NCI-H2107 (cell line): ENCODE data around the gene GAGE1.
"Not testable (repeated sequence)": the region's sequence is repeated elsewhere in the genome, so short reads cannot be mapped to it uniquely, and the experiment has no call there.

Source experiments
- DNase-seq: peaks from one replicate; lab custom pipeline; 2025; lab: John Stamatoyannopoulos, UW

Gene GAGE1

GRCh38 chrX:49598720-49599119, at the start of gene GAGE1:
Gene GAGE1, plus strand, starts transcription at chrX:49599020. Its CDS starts 1,155 bp downstream, at chrX:49600175.
- DNase-seq, result not testable (repeated sequence)

GRCh38 chrX:49550989-49551388, 47.8 kb upstream of the GAGE1 start, which contains the start of gene GAGE12E:
Gene GAGE12E, plus strand, starts transcription at chrX:49551289. Its CDS starts 1,155 bp downstream, at chrX:49552444.
- not testable (repeated sequence) for DNase-seq

- DNase-seq, result not testable (repeated sequence)
Measured at GRCh38 chrX:49560542-49560941, 38.3 kb upstream of the GAGE1 start, which contains the start of gene GAGE12F. Gene GAGE12F, plus strand, starts transcription at chrX:49560842. Its CDS starts 1,155 bp downstream, at chrX:49561997.

- not testable (repeated sequence) for DNase-seq
Measured at GRCh38 chrX:49568728-49569127, 30.1 kb upstream of the GAGE1 start.

GRCh38 chrX:49569152-49569551, 29.7 kb upstream of the GAGE1 start:
- DNase-seq, result not testable (repeated sequence)

GRCh38 chrX:49570100-49570499, 28.7 kb upstream of the GAGE1 start, which contains the start of gene GAGE12G:
Gene GAGE12G, plus strand, starts transcription at chrX:49570400. Its CDS starts 1,155 bp downstream, at chrX:49571555.
- DNase-seq, result not testable (repeated sequence)

- DNase-seq, result not testable (repeated sequence)
Measured at GRCh38 chrX:49579649-49580048, 19.2 kb upstream of the GAGE1 start, which contains the start of gene GAGE12H. Gene GAGE12H, plus strand, starts transcription at chrX:49579949. Its CDS starts 1,155 bp downstream, at chrX:49581104.

- DNase-seq, result not testable (repeated sequence)
Measured at GRCh38 chrX:49589196-49589595, 9.6 kb upstream of the GAGE1 start, which contains the start of gene GAGE2A. Gene GAGE2A, plus strand, starts transcription at chrX:49589496. Its CDS starts 1,155 bp downstream, at chrX:49590651.

- not testable (repeated sequence) for DNase-seq
Measured at GRCh38 chrX:49589769-49590478, 8.9 kb upstream of the GAGE1 start.

- DNase-seq, result not testable (repeated sequence)
Measured at GRCh38 chrX:49590488-49590887, 8.3 kb upstream of the GAGE1 start.

GRCh38 chrX:49610718-49611310, 12.0 kb downstream of the GAGE1 start:
- no peak for DNase-seq

- no peak for DNase-seq
Measured at GRCh38 chrX:49618574-49618973, 19.8 kb downstream of the GAGE1 start.

- DNase-seq, result no peak
Measured at GRCh38 chrX:49627086-49627777, 28.4 kb downstream of the GAGE1 start.

- no peak for DNase-seq
Measured at GRCh38 chrX:49644991-49645637, 46.3 kb downstream of the GAGE1 start.

- no peak for DNase-seq
Measured at GRCh38 chrX:49656533-49656932, 57.7 kb downstream of the GAGE1 start.
